Stimulated activated CD8-positive, alpha-beta memory T cell treated with anti-CD3 and anti-CD28 coated beads, Interleukin-4, amount 100 ng/mL, for 24 hours (primary cell): ENCODE data around the gene SMAD6.

Experiments
- DNase-seq: peaks from one replicate; pipeline ENCODE4 v3.0.0-alpha.2; 2020; ENCODE audit warnings: low read depth

Gene SMAD6

GRCh38 chr15:66777054-66777453 is 75.0 kb downstream of the SMAD6 start:
- DNase-seq = no peak

- DNase-seq = no peak
These were observed 75.7 kb downstream of the SMAD6 start for GRCh38 chr15:66777596-66778313.

GRCh38 chr15:66778314-66778665 is 76.3 kb downstream of the SMAD6 start:
- no peak for DNase-seq

- no peak for DNase-seq
These were observed 76.7 kb downstream of the SMAD6 start for GRCh38 chr15:66778716-66779115.

GRCh38 chr15:66779331-66780009 is 77.4 kb downstream of the SMAD6 start:
- DNase-seq = no peak

- no peak for DNase-seq
These were observed 78.3 kb downstream of the SMAD6 start for GRCh38 chr15:66780172-66780972.

GRCh38 chr15:66780973-66781718 is 79.1 kb downstream of the SMAD6 start:
- no peak for DNase-seq

GRCh38 chr15:66782785-66783184 is 80.7 kb downstream of the SMAD6 start:
- no peak for DNase-seq

GRCh38 chr15:66783314-66783713 is 81.3 kb downstream of the SMAD6 start:
- no peak for DNase-seq

- DNase-seq = no peak
These were observed 81.7 kb downstream of the SMAD6 start for GRCh38 chr15:66783725-66784124.

- DNase-seq = no peak
These were observed 82.1 kb downstream of the SMAD6 start for GRCh38 chr15:66784174-66784573.

- no peak for DNase-seq
These were observed 83.6 kb downstream of the SMAD6 start for GRCh38 chr15:66785637-66786036.

- no peak for DNase-seq
These were observed 84.2 kb downstream of the SMAD6 start for GRCh38 chr15:66786222-66786621.

- DNase-seq = no peak
These were observed 84.9 kb downstream of the SMAD6 start for GRCh38 chr15:66786708-66787488.

GRCh38 chr15:66787489-66787871 is 85.4 kb downstream of the SMAD6 start:
- no peak for DNase-seq

GRCh38 chr15:66788024-66788423 is 86.0 kb downstream of the SMAD6 start:
- no peak for DNase-seq

GRCh38 chr15:66789029-66790025 is 87.3 kb downstream of the SMAD6 start:
- DNase-seq = no peak

GRCh38 chr15:66795851-66796250 is 93.8 kb downstream of the SMAD6 start:
- DNase-seq = no peak

- no peak for DNase-seq
These were observed 94.3 kb downstream of the SMAD6 start for GRCh38 chr15:66796343-66796742.

- DNase-seq = no peak
These were observed 95.9 kb downstream of the SMAD6 start for GRCh38 chr15:66797921-66798320.
